Skeletal muscle satellite cell (primary cell): ENCODE data around the gene TSPAN8. TPM values are rescaled to one million over a fixed set of nuclear protein-coding genes. Genes with fewer than 3 reads are reported as not detected.

Experiments used
- H3K27me3 ChIP-seq: 2 replicates; pipeline ENCODE4 v1.7.0; 2013; ENCODE audit warnings: low read length; ENCODE audit not compliant: control insufficient read depth, insufficient read depth
- H3K36me3 ChIP-seq: 2 replicates; pipeline ENCODE4 v1.7.0; 2013; ENCODE audit warnings: mild to moderate bottlenecking, control low read depth, low read length; ENCODE audit not compliant: insufficient read depth
- H3K4me1 ChIP-seq: 2 replicates; pipeline ENCODE4 v1.7.0; 2013; ENCODE audit warnings: low read length; ENCODE audit not compliant: control insufficient read depth, insufficient read depth
- H3K4me2 ChIP-seq: 2 replicates; pipeline ENCODE4 v1.7.0; 2013; ENCODE audit warnings: mild to moderate bottlenecking, low read length
- H3K4me3 ChIP-seq: 2 replicates; pipeline ENCODE4 v1.7.0; 2013; ENCODE audit warnings: low read length
- H3K9ac ChIP-seq: 2 replicates; pipeline ENCODE4 v1.7.0; 2013; ENCODE audit warnings: mild to moderate bottlenecking, low read depth, low read length, moderate library complexity
- H3K9me3 ChIP-seq: replicated peaks from 2 replicates; pipeline ENCODE4 v1.7.0; 2013; ENCODE audit warnings: mild to moderate bottlenecking, control low read depth, low read length
- total RNA-seq: library from RNA; depleted of rRNA; stranded (reverse); fragments of >200 nt; gene quantifications from 2 replicates; pipeline ENCODE4 v1.2.3, GENCODE V29; 2012; rRNA removed

TSPAN8 gene
- total RNA-seq: not detected in 2 replicates

DNA sequence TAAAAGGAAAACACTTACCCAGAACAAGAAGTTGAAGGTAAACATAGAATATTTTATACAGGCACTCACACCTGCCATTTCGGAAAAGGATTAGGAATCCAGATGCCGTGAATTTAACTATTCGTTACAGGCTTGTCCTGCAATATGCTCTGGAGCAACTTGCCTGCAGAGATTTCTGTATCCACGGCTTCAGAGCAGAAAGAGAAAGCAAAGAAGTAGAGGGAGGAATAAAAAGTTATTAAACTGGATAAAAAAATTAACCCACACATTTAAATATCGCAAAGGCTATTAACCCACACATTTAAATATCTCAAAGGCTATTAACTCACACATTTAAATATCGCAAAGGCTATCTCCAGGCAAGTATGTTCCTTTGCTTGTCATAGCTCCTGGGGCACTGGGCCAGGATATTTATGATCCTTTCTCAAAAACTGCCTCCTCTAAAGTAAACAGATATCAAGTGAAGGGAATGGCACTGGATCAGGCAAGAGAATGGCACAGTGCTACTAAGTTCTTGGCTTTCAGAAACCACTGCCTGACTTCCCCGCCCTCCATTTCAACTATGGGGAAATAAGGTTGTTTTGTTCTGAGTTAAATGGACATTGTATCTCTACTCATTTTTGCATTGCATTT lies at the start of gene TSPAN8:
Gene TSPAN8, minus strand, starts transcription at position 399 of the 633 bp plus-strand sequence. Its CDS starts 321 bp downstream, at position 78.
- Histone ChIP-seq H3K9ac (no peak within 1 kb of the TSS), H3K4me3 (no peak within 1 kb of the TSS), H3K4me2 (peak within 1 kb of the TSS; percentile 38), H3K27me3 (no peaks in the 10 kb centered on the region), H3K4me1 (peaks cover 19% of the 10 kb centered on the region), H3K9me3 (no peaks in the 10 kb centered on the region), H3K36me3 (no peaks in the 10 kb centered on the region)

DNA sequence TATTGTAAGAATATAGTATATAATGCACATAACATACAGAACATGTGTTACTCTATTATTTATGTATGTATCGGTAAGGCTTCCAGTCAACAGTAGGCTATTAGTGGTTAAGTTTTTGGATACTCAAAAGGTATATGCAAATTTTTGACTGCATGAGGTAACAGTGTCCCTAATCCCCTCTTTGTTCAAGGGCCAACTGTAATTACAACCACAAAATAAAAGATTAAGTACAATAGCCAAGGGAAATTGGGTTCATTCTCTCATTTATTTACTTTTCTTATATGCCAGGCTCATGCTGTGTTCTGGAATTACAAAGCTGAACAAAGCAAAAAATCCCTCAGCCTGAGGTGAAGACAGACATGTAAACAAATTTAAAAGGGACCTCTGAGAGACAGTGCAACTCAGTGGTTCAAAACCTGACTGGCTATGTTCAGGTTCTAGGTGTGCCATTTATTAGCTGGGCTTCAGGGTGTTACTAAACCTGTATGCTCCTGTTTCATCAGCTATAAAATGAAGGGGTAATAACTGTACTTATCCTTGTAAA lies 43.4 kb upstream of the TSPAN8 start:
- Histone ChIP-seq H3K36me3 (no peaks in the 10 kb centered on the region), H3K4me2 (no peak overlapping the region), H3K9me3 (no peaks in the 10 kb centered on the region), H3K4me1 (no peaks in the 10 kb centered on the region), H3K27me3 (no peaks in the 10 kb centered on the region), H3K4me3 (no peak overlapping the region), H3K9ac (no peak overlapping the region)

DNA sequence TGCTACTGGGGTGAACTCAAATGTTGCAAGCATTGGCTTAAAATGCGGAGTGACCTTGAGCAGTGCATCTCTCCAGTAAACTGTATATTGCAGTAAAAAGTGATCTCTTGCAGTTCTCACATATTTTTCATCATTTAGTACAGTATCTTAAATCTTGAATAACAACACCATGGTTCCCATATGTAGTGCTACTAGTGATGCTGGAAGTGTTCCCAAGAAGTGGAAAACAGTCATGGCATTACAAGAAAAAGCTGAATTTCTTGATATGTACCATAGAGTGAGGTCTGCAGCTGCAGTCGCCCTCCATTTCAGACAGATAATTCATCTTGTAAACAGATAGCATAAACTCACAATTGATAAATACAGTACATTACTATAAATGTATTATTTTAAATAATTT lies 42.9 kb upstream of the TSPAN8 start:
- H3K9me3 ChIP-seq: no peaks in the 10 kb centered on the region
- no peak overlapping the region for H3K9ac ChIP-seq
- H3K27me3 ChIP-seq: no peaks in the 10 kb centered on the region
- no peak overlapping the region for H3K4me3 ChIP-seq
- H3K4me2 ChIP-seq: no peak overlapping the region
- no peaks in the 10 kb centered on the region for H3K36me3 ChIP-seq
- H3K4me1 ChIP-seq: no peaks in the 10 kb centered on the region

DNA sequence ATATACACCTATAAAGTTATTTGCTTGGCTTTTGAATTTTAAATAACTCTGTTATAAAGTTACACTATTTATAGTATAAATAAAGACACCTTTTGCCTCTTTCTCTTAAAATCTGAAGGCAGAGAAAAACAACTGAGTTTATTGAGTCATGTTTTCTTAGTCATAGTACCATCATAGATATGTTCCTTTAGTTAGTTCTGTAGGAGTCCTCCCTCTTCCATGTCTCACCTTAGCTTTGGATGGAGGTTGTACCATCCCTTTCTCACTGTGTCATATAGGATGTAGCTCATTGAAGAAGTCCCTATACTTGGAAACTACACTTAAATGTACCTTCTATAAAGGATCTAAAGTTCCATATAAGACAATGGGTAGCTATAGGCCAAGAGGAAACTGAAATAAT lies 39.7 kb upstream of the TSPAN8 start:
- Histone ChIP-seq H3K9ac (no peak overlapping the region), H3K9me3 (no peaks in the 10 kb centered on the region), H3K4me3 (no peak overlapping the region)

DNA sequence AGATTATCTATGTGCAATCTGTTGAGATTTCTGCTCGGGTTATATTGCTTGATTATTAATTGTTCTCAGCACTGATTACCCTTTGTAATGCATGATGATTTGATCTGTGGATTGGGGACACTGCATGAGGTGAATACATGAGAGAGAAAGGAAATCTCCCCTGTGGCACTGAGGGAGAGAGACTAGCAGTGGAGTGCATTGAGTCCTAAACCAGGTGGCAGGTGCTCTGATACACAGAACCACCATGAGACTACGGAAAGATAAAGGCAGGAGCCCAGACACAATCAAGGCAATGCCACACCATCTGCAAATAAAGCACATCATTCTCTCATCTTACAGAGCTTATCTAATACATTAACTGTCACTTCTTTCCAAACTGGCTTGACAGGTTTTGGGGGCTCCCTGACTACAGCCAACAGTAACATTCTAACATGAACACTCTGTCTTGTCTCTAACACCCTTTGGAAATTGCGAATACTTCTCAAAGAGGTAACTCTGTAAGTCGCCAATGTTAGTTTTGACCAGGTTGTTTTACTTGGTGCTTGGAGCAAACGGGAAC lies 37.6 kb upstream of the TSPAN8 start:
- no peaks in the 10 kb centered on the region for H3K4me1 ChIP-seq
- no peak overlapping the region for H3K4me2 ChIP-seq
- H3K9ac ChIP-seq: no peak overlapping the region
- H3K27me3 ChIP-seq: no peaks in the 10 kb centered on the region
- H3K36me3 ChIP-seq: no peaks in the 10 kb centered on the region
- H3K9me3 ChIP-seq: no peaks in the 10 kb centered on the region
- H3K4me3 ChIP-seq: no peak overlapping the region

More for the DNA sequence above, 39.7 kb upstream of the TSPAN8 start:
- Histone ChIP-seq H3K4me1 (no peaks in the 10 kb centered on the region), H3K36me3 (no peaks in the 10 kb centered on the region), H3K4me2 (no peak overlapping the region), H3K27me3 (no peaks in the 10 kb centered on the region)

DNA sequence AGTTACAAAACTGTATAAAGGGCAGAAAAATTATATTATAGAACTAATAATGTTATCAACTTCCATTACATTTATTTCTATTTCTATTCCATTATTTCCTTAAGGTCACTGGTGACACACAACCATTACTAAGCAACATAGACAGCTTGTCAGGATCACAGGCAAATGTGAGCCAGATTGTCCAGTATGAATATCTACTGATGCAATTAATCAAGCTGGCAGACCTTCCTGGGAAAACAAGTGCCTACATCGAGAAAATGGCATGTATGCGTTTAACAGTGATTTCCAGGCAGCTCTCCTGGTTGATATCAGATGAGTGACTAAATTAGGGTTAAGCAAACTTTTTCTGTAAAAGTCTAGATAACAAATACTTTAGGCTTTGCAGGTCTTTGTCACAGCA lies 36.9 kb upstream of the TSPAN8 start:
- no peak overlapping the region for H3K4me2 ChIP-seq
- H3K27me3 ChIP-seq: no peaks in the 10 kb centered on the region
- no peaks in the 10 kb centered on the region for H3K9me3 ChIP-seq
- H3K4me1 ChIP-seq: no peaks in the 10 kb centered on the region
- no peaks in the 10 kb centered on the region for H3K36me3 ChIP-seq
- no peak overlapping the region for H3K9ac ChIP-seq
- no peak overlapping the region for H3K4me3 ChIP-seq

DNA sequence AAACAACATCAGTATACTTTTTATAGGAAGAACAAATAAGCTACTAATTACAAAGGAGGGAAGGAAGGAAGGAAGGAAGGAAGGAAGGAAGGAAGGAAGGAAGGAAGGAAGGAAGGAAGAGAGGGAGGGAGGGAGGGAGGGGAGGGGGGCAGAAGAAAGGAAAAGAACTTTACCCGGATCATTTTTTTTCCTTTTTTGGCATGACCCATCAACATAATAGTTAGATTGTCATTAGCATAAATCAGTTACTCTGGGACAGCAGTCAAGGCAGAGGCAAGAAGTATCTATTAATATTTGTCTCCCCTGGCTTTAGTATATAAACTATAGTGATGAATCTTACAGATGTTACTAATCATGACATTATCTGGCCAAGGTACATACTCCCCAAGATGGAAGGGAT lies 35.2 kb upstream of the TSPAN8 start:
- Histone ChIP-seq H3K27me3 (no peaks in the 10 kb centered on the region), H3K4me3 (no peak overlapping the region), H3K36me3 (no peaks in the 10 kb centered on the region), H3K9me3 (no peaks in the 10 kb centered on the region), H3K4me2 (no peak overlapping the region), H3K9ac (no peak overlapping the region), H3K4me1 (no peaks in the 10 kb centered on the region)

DNA sequence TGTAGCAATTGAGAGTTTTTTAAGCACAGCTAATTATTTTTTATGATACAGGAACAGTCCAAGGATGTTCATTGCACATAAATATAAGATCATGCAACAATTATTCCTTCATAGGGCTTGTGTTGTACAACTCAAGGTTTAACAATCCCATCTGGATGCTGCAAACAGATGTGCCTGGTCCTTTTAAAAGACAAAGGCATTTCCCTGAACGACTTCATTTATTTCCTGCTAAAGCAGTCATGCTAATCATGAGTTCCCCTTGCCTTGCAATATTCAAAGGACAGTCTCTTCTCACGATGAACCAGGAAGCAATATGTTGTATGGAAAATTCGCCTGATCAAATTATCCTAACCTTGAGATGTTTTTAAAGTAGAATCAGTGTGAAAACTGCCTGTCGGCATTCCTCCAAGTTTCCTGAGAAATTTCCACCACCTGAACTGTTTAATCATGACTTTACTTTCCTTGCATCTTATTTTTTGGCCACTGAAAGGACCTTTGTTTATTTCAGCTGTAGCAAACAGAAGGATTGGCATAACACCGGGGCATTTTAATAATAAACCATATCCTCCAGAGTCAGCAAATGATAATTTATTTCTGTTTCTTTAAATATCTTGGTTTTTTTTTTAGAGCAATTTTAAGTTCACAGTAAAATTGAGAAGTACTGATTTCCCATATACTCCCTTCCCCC lies 33.9 kb upstream of the TSPAN8 start:
- H3K9ac ChIP-seq: no peak overlapping the region
- H3K4me1 ChIP-seq: no peaks in the 10 kb centered on the region
- H3K27me3 ChIP-seq: no peaks in the 10 kb centered on the region
- H3K4me2 ChIP-seq: no peak overlapping the region
- no peak overlapping the region for H3K4me3 ChIP-seq
- no peaks in the 10 kb centered on the region for H3K9me3 ChIP-seq
- H3K36me3 ChIP-seq: no peaks in the 10 kb centered on the region

DNA sequence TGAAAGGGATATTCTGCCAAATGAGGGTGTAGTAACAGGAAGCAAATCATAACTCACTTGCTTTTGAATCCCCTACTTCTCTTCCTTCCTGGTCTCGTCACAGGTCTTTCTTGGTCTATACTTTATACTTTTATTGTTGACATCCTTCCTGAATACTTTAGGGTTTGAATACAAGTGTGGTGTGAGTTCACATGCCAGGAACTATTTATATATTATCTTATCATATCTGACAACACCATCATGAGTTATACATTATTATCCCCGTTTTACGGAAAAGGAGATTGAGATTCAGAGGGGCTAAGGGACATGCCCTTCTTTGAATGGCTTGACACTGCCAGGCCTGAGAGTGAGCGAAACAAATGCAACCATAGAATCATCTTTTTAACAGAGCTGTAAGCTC lies 33.0 kb upstream of the TSPAN8 start:
- no peak overlapping the region for H3K9ac ChIP-seq
- H3K4me2 ChIP-seq: no peak overlapping the region
- no peaks in the 10 kb centered on the region for H3K27me3 ChIP-seq
- H3K4me3 ChIP-seq: no peak overlapping the region
- no peaks in the 10 kb centered on the region for H3K36me3 ChIP-seq
- no peaks in the 10 kb centered on the region for H3K4me1 ChIP-seq
- no peaks in the 10 kb centered on the region for H3K9me3 ChIP-seq

DNA sequence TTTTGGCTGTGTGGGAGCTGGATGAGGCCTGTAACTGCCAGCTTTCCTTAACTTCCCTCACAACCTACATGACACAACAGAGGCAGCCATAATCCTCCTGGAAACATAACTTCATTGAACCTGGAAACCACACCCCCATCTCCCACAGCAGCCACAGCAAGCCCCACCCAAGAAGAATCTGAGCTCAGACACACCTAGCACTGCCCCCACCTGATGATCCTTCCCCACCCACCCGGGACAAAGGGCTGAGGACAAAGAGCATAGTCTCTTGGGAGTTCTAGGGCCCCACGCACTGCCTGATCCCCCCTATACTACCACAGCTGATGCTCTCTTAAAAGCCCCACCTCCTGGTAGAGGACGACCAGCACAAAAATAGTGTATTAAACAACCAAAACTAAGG lies 29.6 kb upstream of the TSPAN8 start:
- Histone ChIP-seq H3K4me2 (no peak overlapping the region), H3K4me3 (no peak overlapping the region), H3K27me3 (no peaks in the 10 kb centered on the region), H3K36me3 (no peaks in the 10 kb centered on the region), H3K9me3 (no peaks in the 10 kb centered on the region), H3K4me1 (no peaks in the 10 kb centered on the region), H3K9ac (no peak overlapping the region)

DNA sequence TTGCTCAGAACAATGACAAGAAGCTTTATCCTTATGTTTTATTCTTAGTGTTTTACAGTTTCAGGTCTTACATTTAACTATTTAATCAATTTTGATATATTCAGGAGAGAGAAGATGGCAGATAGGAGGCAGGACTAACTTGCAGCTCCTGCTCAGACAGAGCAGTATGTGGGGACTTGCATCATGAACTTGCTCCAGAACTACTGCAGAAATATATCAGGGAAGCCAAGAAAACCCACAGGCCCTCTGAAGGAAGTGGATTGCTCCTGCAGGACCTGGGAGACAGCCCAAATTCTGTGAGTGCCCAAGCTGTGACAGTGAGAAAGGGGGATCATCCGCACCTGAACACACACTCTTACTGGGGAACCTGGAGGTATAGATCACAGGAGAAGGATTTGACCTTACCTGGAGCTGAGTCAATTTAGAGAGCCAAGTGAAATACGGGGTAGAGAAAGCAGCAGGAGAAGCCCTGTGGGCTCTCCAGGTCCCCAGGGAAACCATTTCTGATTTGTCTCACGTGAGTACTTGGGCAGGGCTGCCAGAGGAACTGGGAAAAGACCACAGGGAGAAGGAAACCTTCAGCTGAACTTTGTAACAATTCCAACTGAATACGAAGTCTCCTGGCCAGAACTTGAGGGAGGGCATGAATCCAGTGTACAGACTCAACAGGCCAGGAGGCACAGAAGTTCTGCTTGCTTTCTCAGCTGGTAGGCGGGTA lies 28.9 kb upstream of the TSPAN8 start:
- no peak overlapping the region for H3K4me3 ChIP-seq
- no peaks in the 10 kb centered on the region for H3K36me3 ChIP-seq
- H3K27me3 ChIP-seq: no peaks in the 10 kb centered on the region
- H3K4me1 ChIP-seq: no peaks in the 10 kb centered on the region
- no peak overlapping the region for H3K9ac ChIP-seq
- H3K4me2 ChIP-seq: no peak overlapping the region
- H3K9me3 ChIP-seq: no peaks in the 10 kb centered on the region
